Epithelial cell of alveolus of lung (primary cell): ENCODE measurements around the gene FOXR1. TPM values are rescaled to one million over a fixed set of nuclear protein-coding genes. Genes with fewer than 3 reads are reported as not detected.

ENCODE experiments used
- total RNA-seq: library from RNA; depleted of rRNA; stranded (reverse); fragments of >200 nt; gene quantifications from 2 replicates; pipeline ENCODE4 v1.2.1, GENCODE V29; 2015

The FOXR1 gene
- not detected in 2 replicates for total RNA-seq

GRCh38 chr11:118971646-118972045 is at the start of gene FOXR1:
Gene FOXR1, plus strand, starts transcription at chr11:118971761. Its CDS starts 171 bp downstream, at chr11:118971932.

DNA sequence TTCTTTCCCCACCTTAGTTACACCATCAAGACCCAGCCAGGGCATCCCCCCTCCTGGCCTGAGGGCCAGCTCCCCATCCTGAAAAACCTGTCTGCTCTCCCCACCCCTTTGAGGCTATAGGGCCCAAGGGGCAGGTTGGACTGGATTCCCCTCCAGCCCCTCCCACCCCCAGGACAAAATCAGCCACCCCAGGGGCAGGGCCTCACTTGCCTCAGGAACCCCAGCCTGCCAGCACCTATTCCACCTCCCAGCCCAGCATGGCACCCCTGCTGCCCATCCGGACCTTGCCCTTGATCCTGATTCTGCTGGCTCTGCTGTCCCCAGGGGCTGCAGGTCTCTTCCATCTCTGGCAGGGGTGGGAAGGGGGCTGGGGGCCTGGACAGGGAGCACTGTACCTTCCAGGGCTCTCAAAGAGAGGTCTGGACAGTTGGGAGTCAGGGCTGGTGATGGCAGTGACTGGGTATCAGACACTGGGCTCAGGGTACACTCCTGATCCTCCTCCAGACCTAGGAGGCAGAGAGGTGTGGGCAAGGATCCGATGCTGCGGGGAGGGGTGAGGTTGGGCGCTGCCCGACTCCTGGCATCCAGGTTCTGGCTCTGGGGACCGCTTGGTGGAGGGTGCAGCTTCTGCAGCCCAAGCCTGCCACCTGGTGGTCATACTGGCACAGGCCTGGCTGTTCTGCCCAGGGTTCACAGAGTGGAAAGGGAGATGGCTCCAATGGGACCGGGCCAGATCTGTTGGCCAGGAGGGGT is 15.3 kb upstream of the FOXR1 start, which contains the start of gene UPK2:
Gene UPK2, plus strand, starts transcription at position 205 of the 753 bp plus-strand sequence. Its CDS starts 53 bp downstream, at position 258.

GRCh38 chr11:118997627-118998387 is 26.2 kb downstream of the FOXR1 start, which contains the start of gene CENATAC:
Gene CENATAC, plus strand, starts transcription at chr11:118998138. Its CDS starts 60 bp downstream, at chr11:118998198.

GRCh38 chr11:119018074-119018938 is 46.7 kb downstream of the FOXR1 start, which contains the start of the genes RPS25 and TRAPPC4:
Gene RPS25, minus strand, starts transcription at chr11:119018343. Its CDS starts 59 bp downstream, at chr11:119018284.
Gene TRAPPC4, plus strand, starts transcription at chr11:119018766. Its CDS starts 30 bp downstream, at chr11:119018796.

DNA sequence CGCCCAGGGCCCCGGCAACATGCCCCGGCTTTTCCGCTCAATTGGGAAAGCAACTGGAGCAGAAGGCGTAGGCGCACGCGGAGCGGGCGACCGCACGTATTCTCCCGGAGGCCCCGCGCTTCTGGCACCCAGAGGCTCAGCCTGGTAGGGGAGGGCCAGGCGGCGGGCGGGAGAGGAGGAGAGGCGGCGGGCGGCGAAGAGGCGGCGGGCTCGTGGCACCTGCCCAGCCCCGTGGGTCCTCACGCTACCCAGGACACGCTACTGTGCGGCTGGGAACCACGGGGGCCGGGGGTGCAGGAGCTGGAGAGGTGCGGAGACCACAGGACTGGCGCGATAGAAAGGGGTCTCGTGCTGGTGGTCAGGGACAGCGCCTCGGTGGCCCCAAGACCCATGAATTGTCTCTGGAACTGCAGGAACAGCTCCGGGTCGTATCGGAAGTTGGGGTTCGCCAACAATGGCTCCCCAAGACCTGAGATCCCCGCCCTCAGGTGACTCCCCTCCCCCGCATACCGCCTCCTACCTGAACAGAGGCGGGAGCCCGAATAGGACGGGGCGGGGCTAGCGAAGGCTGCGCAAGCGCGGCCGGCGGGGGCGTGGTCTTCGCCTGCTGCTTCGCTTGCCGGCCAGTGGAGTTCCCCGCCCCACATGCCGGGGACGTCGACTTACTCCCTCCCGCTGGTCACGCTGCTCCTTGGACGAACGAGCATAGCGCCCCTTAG is 58.9 kb downstream of the FOXR1 start, which contains the start of gene SLC37A4:
Gene SLC37A4, minus strand, starts transcription at position 549 of the 719 bp plus-strand sequence.

Other genes starting within 250 kb of the FOXR1 start
- gene DDX6, start 180.6 kb upstream of the FOXR1 start, total RNA-seq: 57.4 and 128 TPM in 2 replicates
- not detected in 2 replicates for gene CXCR5, start 87.9 kb upstream of the FOXR1 start, total RNA-seq
- 21.3 and 49.2 TPM in 2 replicates for gene BCL9L, start 45.8 kb upstream of the FOXR1 start, total RNA-seq
- not detected in 2 replicates for gene UPK2, start 15.5 kb upstream of the FOXR1 start, total RNA-seq
- 2.3 and 10.1 TPM in 2 replicates for gene CENATAC, start 26.4 kb downstream of the FOXR1 start, total RNA-seq
- 2,402 and 3,197 TPM in 2 replicates for gene RPS25, start 46.6 kb downstream of the FOXR1 start, total RNA-seq
- 61.6 and 139 TPM in 2 replicates for gene TRAPPC4, start 47.0 kb downstream of the FOXR1 start, total RNA-seq
- 15.3 and 19.8 TPM in 2 replicates for gene SLC37A4, start 59.1 kb downstream of the FOXR1 start, total RNA-seq
- gene HYOU1, start 85.4 kb downstream of the FOXR1 start, total RNA-seq: 80.2 and 160 TPM in 2 replicates
- 19.5 and 20.4 TPM in 2 replicates for gene VPS11, start 96.1 kb downstream of the FOXR1 start, total RNA-seq
- 41.4 and 51.0 TPM in 2 replicates for gene HMBS, start 113.1 kb downstream of the FOXR1 start, total RNA-seq
- gene DPAGT1, start 130.1 kb downstream of the FOXR1 start, total RNA-seq: 31.3 and 32.2 TPM in 2 replicates
- gene C2CD2L, start 135.6 kb downstream of the FOXR1 start, total RNA-seq: 5.6 and 6.0 TPM in 2 replicates
- 10.1 and 15.5 TPM in 2 replicates for gene HINFP, start 149.8 kb downstream of the FOXR1 start, total RNA-seq
- 0.26 and 0.72 TPM in 2 replicates for gene ABCG4, start 177.3 kb downstream of the FOXR1 start, total RNA-seq
- 8.5 and 8.9 TPM in 2 replicates for gene NLRX1, start 197.0 kb downstream of the FOXR1 start, total RNA-seq
- gene NHERF4, start 213.7 kb downstream of the FOXR1 start, total RNA-seq: not detected in 2 replicates
- gene CBL, start 234.6 kb downstream of the FOXR1 start, total RNA-seq: 15.8 and 16.5 TPM in 2 replicates